ENCODE measurements around the gene RCAN2.

- TF ChIP-seq, protein P1, sequence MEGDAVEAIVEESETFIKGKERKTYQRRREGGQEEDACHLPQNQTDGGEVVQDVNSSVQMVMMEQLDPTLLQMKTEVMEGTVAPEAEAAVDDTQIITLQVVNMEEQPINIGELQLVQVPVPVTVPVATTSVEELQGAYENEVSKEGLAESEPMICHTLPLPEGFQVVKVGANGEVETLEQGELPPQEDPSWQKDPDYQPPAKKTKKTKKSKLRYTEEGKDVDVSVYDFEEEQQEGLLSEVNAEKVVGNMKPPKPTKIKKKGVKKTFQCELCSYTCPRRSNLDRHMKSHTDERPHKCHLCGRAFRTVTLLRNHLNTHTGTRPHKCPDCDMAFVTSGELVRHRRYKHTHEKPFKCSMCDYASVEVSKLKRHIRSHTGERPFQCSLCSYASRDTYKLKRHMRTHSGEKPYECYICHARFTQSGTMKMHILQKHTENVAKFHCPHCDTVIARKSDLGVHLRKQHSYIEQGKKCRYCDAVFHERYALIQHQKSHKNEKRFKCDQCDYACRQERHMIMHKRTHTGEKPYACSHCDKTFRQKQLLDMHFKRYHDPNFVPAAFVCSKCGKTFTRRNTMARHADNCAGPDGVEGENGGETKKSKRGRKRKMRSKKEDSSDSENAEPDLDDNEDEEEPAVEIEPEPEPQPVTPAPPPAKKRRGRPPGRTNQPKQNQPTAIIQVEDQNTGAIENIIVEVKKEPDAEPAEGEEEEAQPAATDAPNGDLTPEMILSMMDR (IDR thresholded peaks at IDR 0.05) = no peak
- no peak for TF ChIP-seq POLR2A (IDR thresholded peaks at IDR 0.05)
Measured at GRCh38 chr6:46189726-46190125, 301.5 kb downstream of the RCAN2 start.
